NCI-H446 (cell line): ENCODE data around the gene MAX.
"Not testable (repeated sequence)": the region's sequence is repeated elsewhere in the genome, so short reads cannot be mapped to it uniquely, and the experiment has no call there.

Source experiments
- DNase-seq, 2 experiments: peaks; one replicate each; lab custom pipeline; 2025; lab: John Stamatoyannopoulos, UW

The MAX gene

DNA sequence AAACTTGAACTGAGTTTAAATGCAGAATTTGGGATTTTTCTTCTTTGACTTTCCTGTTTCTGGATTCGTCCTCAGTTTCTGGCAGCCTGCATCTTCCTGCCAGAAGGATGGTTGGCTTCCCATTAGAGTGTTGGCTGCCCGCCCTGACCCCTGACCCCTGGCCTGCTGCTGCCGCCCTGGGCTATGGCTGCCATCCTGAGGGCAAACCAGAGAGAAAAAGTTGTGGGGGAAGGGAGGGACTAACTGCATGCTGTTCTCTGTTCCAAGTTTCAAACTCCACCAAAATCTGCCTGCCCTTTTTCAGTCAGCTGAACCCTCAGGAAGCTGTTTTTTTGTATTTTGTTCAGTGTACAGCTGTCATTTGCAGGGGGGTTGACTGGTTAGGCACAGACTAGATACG is 67.3 kb downstream of the MAX start:
- DNase-seq: peak in 1 of 2 experiments; percentile 70

DNA sequence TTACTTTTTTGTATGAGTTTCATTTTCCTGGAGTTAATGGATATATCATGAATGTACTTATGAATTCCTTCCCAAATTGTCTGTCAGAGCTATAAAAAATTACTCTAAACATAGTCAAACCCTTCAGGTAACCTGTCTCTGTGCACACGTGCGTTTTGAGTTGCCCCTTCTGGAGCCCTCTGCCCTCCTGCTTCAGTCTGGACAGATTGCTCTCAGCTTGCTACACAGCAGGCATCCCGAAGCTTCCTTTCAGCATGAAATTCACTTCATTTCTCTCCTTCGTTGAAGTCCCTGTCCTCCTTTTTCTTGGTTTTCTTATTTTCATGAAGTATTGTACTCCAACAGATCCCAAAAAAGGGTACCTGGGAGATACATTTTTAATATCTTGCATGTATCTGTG is 68.3 kb downstream of the MAX start:
- no peak for DNase-seq

DNA sequence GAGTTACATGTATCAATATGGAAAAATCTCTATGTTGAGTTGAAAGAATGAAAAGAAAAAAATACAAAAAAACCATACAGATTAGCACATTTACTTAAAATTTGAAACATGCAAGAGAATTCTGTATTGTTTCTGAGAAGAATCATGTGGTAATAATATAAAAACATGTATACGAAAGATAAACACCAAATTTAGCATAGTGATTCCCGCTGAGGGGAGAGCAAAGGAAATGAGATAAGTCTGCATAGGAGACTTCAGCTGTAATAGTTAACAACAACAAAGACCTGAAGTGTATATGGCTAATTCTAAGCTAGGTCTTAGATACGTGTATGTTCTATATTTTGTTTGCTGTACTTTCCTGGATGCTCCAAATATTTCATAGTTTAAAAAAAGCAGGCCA is 69.1 kb downstream of the MAX start:
- no peak for DNase-seq

DNA sequence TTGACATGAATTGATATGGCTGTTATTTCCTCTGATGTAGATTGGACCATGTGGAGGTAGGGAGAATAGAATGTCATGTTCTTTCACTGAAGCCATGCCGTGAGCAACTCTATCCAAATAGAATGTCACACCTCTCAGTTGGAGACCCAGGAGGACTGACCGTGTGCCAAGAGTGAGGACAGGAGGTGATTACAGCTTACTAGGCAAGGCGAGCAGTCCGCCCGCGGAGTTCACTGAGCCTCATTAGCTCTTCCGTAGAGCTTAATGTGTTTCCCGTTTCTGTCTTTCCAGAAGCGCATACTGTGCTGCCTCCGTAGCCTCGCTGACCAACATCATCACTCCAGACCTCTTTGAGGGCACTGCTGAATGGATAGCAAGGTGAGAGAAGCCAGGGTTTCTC is 70.0 kb downstream of the MAX start:
- no peak for DNase-seq

DNA sequence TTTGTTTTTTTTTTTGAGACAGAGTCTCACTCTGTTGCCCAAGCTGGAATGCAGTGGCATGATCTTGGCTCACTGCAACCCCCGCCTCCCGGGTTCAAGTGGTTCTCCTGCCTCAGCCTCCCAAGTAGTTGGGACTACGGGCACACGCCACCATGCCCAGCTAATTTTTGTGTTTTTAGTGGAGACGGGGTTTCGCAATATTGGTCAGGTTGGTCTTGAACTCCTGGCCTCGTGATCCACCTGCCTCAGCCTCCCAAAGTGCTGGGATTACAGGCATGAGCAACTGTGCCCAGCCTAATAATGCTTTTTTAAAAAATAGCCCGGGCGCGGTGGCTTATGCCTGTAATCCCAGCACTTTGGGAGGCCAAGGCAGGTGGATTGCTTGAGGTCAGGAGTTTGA is 71.0 kb downstream of the MAX start:
- DNase-seq: not testable (repeated sequence)

DNA sequence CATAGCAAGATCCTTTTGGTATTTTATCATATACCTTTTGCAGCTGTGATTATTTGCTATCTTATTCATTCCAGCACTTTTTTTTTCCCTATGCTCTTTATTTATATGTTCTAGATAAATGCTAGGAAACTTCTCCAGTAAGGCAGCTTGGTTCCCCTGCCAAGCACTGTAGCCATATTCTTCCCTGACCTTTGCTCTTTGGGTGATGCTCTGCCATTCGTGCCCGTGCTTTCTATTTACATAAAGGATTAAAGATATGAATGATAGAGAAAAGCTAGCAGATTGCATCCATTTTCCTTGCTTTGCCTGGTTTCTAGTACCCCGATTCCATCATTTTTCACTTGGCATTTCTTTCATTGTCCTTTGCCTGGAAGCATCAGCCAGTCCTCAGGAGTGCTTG is 73.4 kb downstream of the MAX start:
- no peak for DNase-seq

DNA sequence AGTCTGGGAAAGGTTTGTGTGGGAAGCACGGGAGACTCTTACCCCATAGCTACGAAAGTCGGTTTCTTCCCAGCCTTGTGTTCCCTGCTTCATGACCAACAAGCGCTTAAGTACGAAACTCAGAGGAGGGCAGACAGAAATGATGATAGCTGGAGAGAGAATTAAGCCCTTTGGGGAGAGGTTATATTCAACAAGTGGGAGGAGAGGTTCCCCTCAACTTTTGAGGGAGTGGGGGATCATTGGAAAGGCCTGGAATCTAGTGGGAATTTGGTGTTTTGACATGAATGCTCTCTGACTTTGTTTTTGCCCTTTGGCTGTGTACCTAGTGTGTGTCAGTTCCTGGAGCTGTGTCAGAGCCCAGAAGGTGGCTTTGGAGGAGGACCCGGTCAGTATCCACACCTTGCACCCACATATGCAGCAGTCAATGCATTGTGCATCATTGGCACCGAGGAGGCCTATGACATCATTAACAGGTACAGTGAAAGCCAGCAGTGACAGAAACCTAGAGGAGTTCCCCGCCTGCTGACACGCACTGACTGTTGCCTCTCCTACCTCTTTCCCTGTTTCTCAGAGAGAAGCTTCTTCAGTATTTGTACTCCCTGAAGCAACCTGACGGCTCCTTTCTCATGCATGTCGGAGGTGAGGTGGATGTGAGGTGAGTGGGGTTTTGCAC is 75.1 kb downstream of the MAX start:
- DNase-seq: no peak

DNA sequence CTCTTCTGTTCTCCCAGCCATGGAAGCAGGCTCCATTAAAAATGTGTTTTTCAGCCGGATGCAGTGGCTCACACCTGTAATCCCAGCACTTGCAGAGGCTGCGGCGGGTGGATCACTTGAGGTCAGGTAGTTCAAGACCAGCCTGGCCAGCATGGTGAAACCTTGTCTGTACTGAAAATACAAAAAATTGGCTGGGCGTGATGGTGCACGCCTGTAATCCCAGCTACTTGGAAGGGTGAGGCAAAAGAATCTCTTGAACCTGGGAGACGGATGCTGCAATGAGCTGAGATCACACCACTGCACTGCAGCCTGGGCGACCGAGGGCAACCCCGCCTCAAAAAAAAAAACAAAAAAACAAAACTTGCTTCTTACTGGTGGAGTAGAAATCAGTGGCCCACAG is 75.8 kb downstream of the MAX start:
- no peak for DNase-seq

DNA sequence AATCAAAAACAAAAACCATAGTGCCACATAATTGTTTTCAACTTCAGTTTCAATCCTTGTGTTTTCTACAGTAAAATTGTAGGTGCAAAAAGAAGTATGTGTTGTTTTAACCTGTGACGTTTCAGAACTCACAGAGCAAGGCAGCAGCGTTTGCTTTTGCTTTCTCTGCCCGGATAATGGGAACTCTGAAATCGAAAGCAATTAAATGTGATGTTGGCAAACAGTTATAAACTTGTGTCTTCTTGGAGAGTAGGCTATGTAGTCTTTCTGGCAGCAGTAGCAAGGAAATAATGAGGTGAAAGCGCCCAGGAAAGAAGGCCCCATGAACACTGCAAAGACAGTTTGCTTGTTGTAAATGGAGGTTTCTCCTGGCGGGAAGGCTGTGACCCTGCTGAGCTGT is 76.5 kb downstream of the MAX start:
- no peak for DNase-seq
